DMS 273 treated with DMSO at 0.1 percent for 48 hours (cell line): ENCODE data around the gene HNRNPH1.
A peak's percentile ranks its signal among the peaks of the same experiment; 100 is the strongest.
"Not testable (repeated sequence)": the region's sequence is repeated elsewhere in the genome, so short reads cannot be mapped to it uniquely, and the experiment has no call there.

Experiments used
- DNase-seq: peaks from one replicate; lab custom pipeline; 2025; lab: John Stamatoyannopoulos, UW

Gene HNRNPH1

GRCh38 chr5:179623003-179623905, at the start of gene HNRNPH1:
Gene HNRNPH1, minus strand, starts transcription at chr5:179623671. Its CDS starts 538 bp downstream, at chr5:179623133.
- DNase-seq = peak; percentile 98

- DNase-seq = no peak
Measured at GRCh38 chr5:179668391-179668790, 44.9 kb upstream of the HNRNPH1 start.

GRCh38 chr5:179661647-179662046, 38.2 kb upstream of the HNRNPH1 start:
- not testable (repeated sequence) for DNase-seq

GRCh38 chr5:179658179-179658856, 34.8 kb upstream of the HNRNPH1 start:
- DNase-seq = not testable (repeated sequence)

GRCh38 chr5:179657302-179658178, 34.1 kb upstream of the HNRNPH1 start:
- DNase-seq = not testable (repeated sequence)

- DNase-seq = not testable (repeated sequence)
Measured at GRCh38 chr5:179653135-179653534, 29.7 kb upstream of the HNRNPH1 start.

- DNase-seq = not testable (repeated sequence)
Measured at GRCh38 chr5:179650245-179650644, 26.8 kb upstream of the HNRNPH1 start.

GRCh38 chr5:179649166-179649703, 25.8 kb upstream of the HNRNPH1 start:
- not testable (repeated sequence) for DNase-seq

GRCh38 chr5:179648410-179648809, 24.9 kb upstream of the HNRNPH1 start:
- DNase-seq = no peak

- DNase-seq = not testable (repeated sequence)
Measured at GRCh38 chr5:179644766-179645165, 21.3 kb upstream of the HNRNPH1 start.

GRCh38 chr5:179643141-179643920, 19.9 kb upstream of the HNRNPH1 start:
- DNase-seq = not testable (repeated sequence)

- DNase-seq = not testable (repeated sequence)
Measured at GRCh38 chr5:179642626-179643025, 19.2 kb upstream of the HNRNPH1 start.

- DNase-seq = not testable (repeated sequence)
Measured at GRCh38 chr5:179641745-179642144, 18.3 kb upstream of the HNRNPH1 start.

- not testable (repeated sequence) for DNase-seq
Measured at GRCh38 chr5:179639296-179639695, 15.8 kb upstream of the HNRNPH1 start.

- not testable (repeated sequence) for DNase-seq
Measured at GRCh38 chr5:179634370-179635172, 11.1 kb upstream of the HNRNPH1 start.

- DNase-seq = not testable (repeated sequence)
Measured at GRCh38 chr5:179633501-179634369, 10.3 kb upstream of the HNRNPH1 start.

GRCh38 chr5:179624841-179625271, 1.4 kb upstream of the HNRNPH1 start:
- DNase-seq = no peak

GRCh38 chr5:179623906-179624741, 653 bp upstream of the HNRNPH1 start:
- DNase-seq = no peak
